Measurements from ENCODE around the gene NCAM1. TPM values are rescaled to one million over a fixed set of nuclear protein-coding genes. Genes with fewer than 3 reads are reported as not detected.

The NCAM1 gene
- total and polyA plus RNA-seq, 12 donors = 38.7 to 181 (median 111) TPM

DNA sequence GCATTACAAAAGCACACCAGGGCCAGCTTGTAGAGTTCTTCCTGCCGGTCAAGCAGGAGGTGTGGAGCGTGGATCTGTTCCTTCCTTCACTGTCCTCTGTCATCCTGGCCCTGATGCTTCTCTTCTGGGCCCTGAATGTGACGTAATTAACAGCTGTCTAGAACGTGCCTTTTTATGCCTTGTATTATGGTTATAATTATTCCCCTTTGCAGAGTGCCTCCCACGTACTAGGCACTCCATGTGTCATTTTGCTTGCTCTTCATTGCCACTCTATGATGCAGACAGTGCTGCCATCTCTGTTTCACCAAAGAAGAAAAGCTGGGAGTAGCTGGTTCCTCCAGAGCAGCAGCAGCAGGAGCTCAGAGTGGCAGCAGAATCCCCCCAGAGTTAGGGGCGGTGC lies 221.1 kb downstream of the NCAM1 start:
- Histone ChIP-seq H3K4me3 (no peak overlapping the region), H3K9me3 (replicated peaks in 1 of 3) (no peaks in the 10 kb centered on the region), H3K4me1 (replicated peaks in 1 of 2) (peaks cover 11 to 20% of the 10 kb centered on the region in 2 donors), H3K27ac (no peak overlapping the region), H3K27me3 (no peaks in the 10 kb centered on the region), H3K36me3 (replicated peaks in 1 of 2) (no peaks in the 10 kb centered on the region)
- WGBS, 4 donors = 76 to 89% (median 89%) methylated on average over 6 of the region's 6 CpGs
- DNase-seq = no peak
- TF ChIP-seq, protein P1, sequence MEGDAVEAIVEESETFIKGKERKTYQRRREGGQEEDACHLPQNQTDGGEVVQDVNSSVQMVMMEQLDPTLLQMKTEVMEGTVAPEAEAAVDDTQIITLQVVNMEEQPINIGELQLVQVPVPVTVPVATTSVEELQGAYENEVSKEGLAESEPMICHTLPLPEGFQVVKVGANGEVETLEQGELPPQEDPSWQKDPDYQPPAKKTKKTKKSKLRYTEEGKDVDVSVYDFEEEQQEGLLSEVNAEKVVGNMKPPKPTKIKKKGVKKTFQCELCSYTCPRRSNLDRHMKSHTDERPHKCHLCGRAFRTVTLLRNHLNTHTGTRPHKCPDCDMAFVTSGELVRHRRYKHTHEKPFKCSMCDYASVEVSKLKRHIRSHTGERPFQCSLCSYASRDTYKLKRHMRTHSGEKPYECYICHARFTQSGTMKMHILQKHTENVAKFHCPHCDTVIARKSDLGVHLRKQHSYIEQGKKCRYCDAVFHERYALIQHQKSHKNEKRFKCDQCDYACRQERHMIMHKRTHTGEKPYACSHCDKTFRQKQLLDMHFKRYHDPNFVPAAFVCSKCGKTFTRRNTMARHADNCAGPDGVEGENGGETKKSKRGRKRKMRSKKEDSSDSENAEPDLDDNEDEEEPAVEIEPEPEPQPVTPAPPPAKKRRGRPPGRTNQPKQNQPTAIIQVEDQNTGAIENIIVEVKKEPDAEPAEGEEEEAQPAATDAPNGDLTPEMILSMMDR (IDR thresholded peaks at IDR 0.05) = no peak
- no peak for TF ChIP-seq POLR2A (IDR thresholded peaks at IDR 0.05)
- intact Hi-C loops (cut with DNase I) = no loop called here

- WGBS, 4 donors = 46 to 60% (median 59%) methylated on average over 5 of the region's 5 CpGs
- intact Hi-C loops (cut with DNase I) = no loop called here
- H3K4me1 ChIP-seq (replicated peaks in 1 of 2) = peaks cover 19 to 26% of the 10 kb centered on the region in 2 donors
These were observed 223.3 kb downstream of the NCAM1 start for GRCh38 chr11:113184498-113184897.

GRCh38 chr11:113188371-113188834 lies 227.2 kb downstream of the NCAM1 start:
- no peak for DNase-seq
- H3K27ac ChIP-seq = peak overlapping the region in 4 of 5 donors; percentile 50 to 84 (median 73)
- intact Hi-C loops (cut with DNase I) = no loop called here
- TF ChIP-seq POLR2A (IDR thresholded peaks at IDR 0.05) = no peak
- TF ChIP-seq, protein P1 (IDR thresholded peaks at IDR 0.05) = no peak
- no peaks in the 10 kb centered on the region for H3K27me3 ChIP-seq
- H3K36me3 ChIP-seq (replicated peaks in 1 of 2) = no peaks in the 10 kb centered on the region
- no peaks in the 10 kb centered on the region for H3K9me3 ChIP-seq (replicated peaks in 1 of 3)
- no peak overlapping the region for H3K4me3 ChIP-seq
- peaks cover 56 to 65% of the 10 kb centered on the region in 2 donors for H3K4me1 ChIP-seq (replicated peaks in 1 of 2)

More at GRCh38 chr11:113184498-113184897, 223.3 kb downstream of the NCAM1 start:
- Histone ChIP-seq H3K9me3 (replicated peaks in 1 of 3) (no peaks in the 10 kb centered on the region), H3K4me3 (no peak overlapping the region), H3K27ac (peak overlapping the region in 2 of 5 donors; percentile 6 to 43), H3K36me3 (replicated peaks in 1 of 2) (no peaks in the 10 kb centered on the region), H3K27me3 (no peaks in the 10 kb centered on the region)
- DNase-seq = peak; percentile 53 to 88 (median 82)
- TF ChIP-seq, protein P1 (IDR thresholded peaks at IDR 0.05) = no peak
- peak in 1 of 2 donors; percentile 66 for TF ChIP-seq POLR2A (IDR thresholded peaks at IDR 0.05)

DNA sequence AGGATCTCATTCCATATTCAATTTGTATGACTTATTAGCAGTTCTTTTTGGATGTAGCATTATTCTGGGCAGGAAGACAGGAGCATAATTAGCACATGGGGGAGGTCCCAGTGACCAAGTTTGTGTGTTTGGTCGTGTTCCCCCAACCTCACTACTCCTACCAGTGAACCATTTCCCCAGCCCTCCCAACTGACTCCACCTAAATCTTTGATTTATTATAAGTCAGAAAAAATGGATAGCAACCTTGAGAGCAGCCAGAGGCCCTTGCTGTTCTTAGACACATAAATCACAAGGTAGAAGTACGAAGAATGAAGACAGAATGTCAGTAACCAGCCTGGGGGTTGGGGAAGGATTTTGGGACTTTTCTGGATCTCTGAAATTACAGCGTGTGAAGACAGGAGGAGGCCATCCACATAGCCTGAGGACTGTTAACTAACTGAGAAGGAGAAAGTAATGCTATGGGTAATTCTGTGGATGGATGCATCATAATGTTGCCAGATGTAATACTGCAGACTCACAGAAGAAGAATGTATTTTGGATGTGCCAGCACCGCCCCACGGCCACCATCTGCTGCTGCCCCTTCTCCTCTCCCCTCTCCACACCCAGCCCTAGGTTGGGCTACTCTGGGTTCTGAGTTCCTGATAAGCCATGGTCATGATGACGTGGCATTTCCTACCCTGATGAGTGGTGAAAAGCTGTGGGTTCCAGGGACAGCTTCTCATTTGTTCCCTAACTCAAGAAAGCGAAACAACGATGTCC lies 228.9 kb downstream of the NCAM1 start:
- Histone ChIP-seq H3K27me3 (no peaks in the 10 kb centered on the region), H3K4me3 (no peak overlapping the region), H3K4me1 (replicated peaks in 1 of 2) (peaks cover 56 to 68% of the 10 kb centered on the region in 2 donors), H3K9me3 (replicated peaks in 1 of 3) (no peaks in the 10 kb centered on the region), H3K27ac (peak overlapping the region; percentile 23 to 85 (median 68)), H3K36me3 (replicated peaks in 1 of 2) (no peaks in the 10 kb centered on the region)
- peak; percentile 54 to 94 (median 84) for DNase-seq
- TF ChIP-seq POLR2A (IDR thresholded peaks at IDR 0.05) = peak in 1 of 2 donors; percentile 54
- TF ChIP-seq, protein P1 (IDR thresholded peaks at IDR 0.05) = no peak
- WGBS, 4 donors = 37 to 50% (median 42%) methylated on average over 8 of the region's 8 CpGs
- intact Hi-C loops (cut with DNase I) = no loop called here
